Stomach (tissue), 9 donors: ENCODE data around the gene OR52K1. TPM values are rescaled to one million over a fixed set of nuclear protein-coding genes. Genes with fewer than 3 reads are reported as not detected.

Experiments
- DNase-seq, 2 donors: peaks; one replicate each; pipeline versions ENCODE4 v3.0.0 to v3.0.0-alpha.2; 2013 to 2019
- H3K27ac ChIP-seq, 5 donors: fragments of 200-600 bp in 4 of 5; sonication (generic) in 4 of 5; one replicate each; pipeline ENCODE4 v1.5.1; 2013 to 2019; ENCODE audit warnings: mild to moderate bottlenecking in 1 of 5, moderate library complexity in 1 of 5
- H3K27me3 ChIP-seq, 3 donors: fragments of 200-600 bp; sonication (generic); one replicate each; pipeline ENCODE4 v1.5.1; 2017 to 2019; ENCODE audit warnings: mixed run types in 1 of 3
- H3K36me3 ChIP-seq, 4 donors: fragments of 200-600 bp; sonication (generic); 1 replicate in 3 of 4; 2 replicates in 1 of 4; pipeline ENCODE4 v1.5.1; 2016 to 2019
- H3K4me1 ChIP-seq, 4 donors: fragments of 200-600 bp; sonication (generic); one replicate each; pipeline ENCODE4 v1.5.1; 2016 to 2019
- H3K4me3 ChIP-seq, 4 donors: fragments of 200-600 bp; sonication (generic) in 3 of 4; one replicate each; pipeline ENCODE4 v1.5.1; 2016 to 2019; ENCODE audit warnings: mild to moderate bottlenecking in 1 of 4
- H3K9me3 ChIP-seq, 4 donors: fragments of 200-600 bp; sonication (generic); one replicate each; pipeline ENCODE4 v1.5.1; 2016 to 2019
- EP300 ChIP-seq: sonication (generic); formaldehyde crosslinking; IDR thresholded peaks from one replicate; pipeline ENCODE4 v1.6.1; 2017; ENCODE audit warnings: antibody characterized with exemption
- POLR2A ChIP-seq, 4 donors: fragments of 450-650 bp; IDR thresholded peaks; one replicate each; pipeline ENCODE4 v1.6.1; 2016; ENCODE audit warnings: antibody characterized with exemption in 4 of 4, control low read depth in 2 of 4, mild to moderate bottlenecking in 1 of 4, moderate library complexity in 1 of 4
- POLR2AphosphoS5 ChIP-seq, 3 donors: sonication (generic); formaldehyde crosslinking; IDR thresholded peaks; one replicate each; pipeline ENCODE4 v1.6.1; 2016; ENCODE audit warnings: antibody characterized with exemption in 3 of 3
- WGBS, 5 donors: extraction: QIAGEN DNeasy Blood & Tissue Kit in 3 of 5; methylation state at CpG; one replicate each; pipeline versions ENCODE4 v1.1.5 to v1.1.7; 2013 to 2018; 5-methylcytosine and 5-hydroxymethylcytosine counted together
- intact Hi-C: fragments of 100-400 bp; cut with DNase I; formaldehyde crosslinking; loops from one replicate; pipeline ENCODE4 v1.15.1; 2023; ENCODE audit warnings: low total_unique reads
- polyA plus RNA-seq, 3 donors: library from polyadenylated mRNA; stranded (reverse); fragments of 200-250 nt; gene quantifications; one replicate each; pipeline ENCODE4 v1.2.3, GENCODE V29; 2013
- total RNA-seq, 5 donors: library from RNA; depleted of rRNA; stranded (reverse); fragments of >200 nt; gene quantifications; one replicate each; pipeline versions ENCODE4 v1.1.0 to v1.2.3, GENCODE V29; 2014 to 2016
- TF ChIP-seq, protein P1 (sequence below), 7 experiments: fragments of 450-650 bp in 4 of 7; fragments of 200-600 bp in 3 of 7; sonication (generic) in 3 of 7; IDR thresholded peaks; one replicate each; pipeline ENCODE4 v1.5.1; 2016 to 2019; ENCODE audit warnings: antibody characterized with exemption in 7 of 7, control low read depth in 2 of 7, mild to moderate bottlenecking in 1 of 7
- donor health status: healthy with polysubstance abuse.
- donor health status: Bipolar disorder and iron deficiency.
- donor health status: healthy.

OR52K1 gene
- total and polyA plus RNA-seq, 8 donors: not detected

DNA sequence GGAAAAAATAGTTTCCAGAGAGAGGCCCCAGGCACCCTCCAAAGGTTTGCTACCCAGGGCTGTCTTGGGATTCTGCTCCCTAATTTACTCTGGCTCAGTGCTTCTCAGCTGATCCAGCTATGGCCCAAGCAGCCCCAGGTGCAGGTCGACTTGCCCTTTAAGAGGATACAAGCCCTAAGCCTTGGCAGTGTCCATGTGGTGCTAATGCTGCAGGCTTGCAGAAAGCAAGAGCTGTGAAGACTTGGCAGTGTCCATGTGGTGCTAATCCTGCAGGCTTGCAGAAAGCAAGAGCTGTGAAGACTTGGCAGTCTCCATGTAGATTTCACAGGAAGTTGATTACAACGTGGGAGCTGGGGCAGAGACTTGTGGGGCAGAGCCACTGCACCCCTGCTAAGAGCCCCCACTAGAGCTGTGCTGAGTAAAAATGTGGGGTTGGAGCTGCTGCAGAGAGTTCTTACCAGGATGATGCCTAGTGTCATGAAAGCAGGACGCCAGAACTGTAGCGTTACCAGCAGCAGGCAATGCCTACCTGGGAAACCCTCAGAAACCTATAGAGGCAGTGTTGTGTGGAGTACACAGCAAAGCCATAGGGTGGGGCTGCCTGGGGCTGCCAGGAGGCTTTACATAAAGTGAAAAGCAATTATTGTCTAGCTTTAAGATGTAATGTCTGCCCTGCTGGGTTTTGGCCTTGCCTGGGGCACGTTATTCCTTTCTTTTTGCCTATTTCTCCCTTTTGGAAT is 16.1 kb upstream of the OR52K1 start:
- no peak overlapping the region for H3K27ac ChIP-seq
- peaks cover 0 to 14% (median 6%) of the 10 kb centered on the region in 4 donors for H3K9me3 ChIP-seq
- intact Hi-C loops: no loop called here
- TF ChIP-seq, protein P1, sequence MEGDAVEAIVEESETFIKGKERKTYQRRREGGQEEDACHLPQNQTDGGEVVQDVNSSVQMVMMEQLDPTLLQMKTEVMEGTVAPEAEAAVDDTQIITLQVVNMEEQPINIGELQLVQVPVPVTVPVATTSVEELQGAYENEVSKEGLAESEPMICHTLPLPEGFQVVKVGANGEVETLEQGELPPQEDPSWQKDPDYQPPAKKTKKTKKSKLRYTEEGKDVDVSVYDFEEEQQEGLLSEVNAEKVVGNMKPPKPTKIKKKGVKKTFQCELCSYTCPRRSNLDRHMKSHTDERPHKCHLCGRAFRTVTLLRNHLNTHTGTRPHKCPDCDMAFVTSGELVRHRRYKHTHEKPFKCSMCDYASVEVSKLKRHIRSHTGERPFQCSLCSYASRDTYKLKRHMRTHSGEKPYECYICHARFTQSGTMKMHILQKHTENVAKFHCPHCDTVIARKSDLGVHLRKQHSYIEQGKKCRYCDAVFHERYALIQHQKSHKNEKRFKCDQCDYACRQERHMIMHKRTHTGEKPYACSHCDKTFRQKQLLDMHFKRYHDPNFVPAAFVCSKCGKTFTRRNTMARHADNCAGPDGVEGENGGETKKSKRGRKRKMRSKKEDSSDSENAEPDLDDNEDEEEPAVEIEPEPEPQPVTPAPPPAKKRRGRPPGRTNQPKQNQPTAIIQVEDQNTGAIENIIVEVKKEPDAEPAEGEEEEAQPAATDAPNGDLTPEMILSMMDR (IDR thresholded peaks at IDR 0.05): no peak
- TF ChIP-seq EP300: no peak
- no peak for TF ChIP-seq POLR2A (IDR thresholded peaks at IDR 0.05)
- no peak for TF ChIP-seq POLR2AphosphoS5 (IDR thresholded peaks at IDR 0.05)
- no peak overlapping the region for H3K4me3 ChIP-seq
- no peaks in the 10 kb centered on the region for H3K36me3 ChIP-seq
- no peaks in the 10 kb centered on the region for H3K27me3 ChIP-seq
- H3K4me1 ChIP-seq: no peaks in the 10 kb centered on the region
- WGBS, 5 donors: 32 to 53% (median 38%) methylated on average over 4 to 5 of the region's 5 CpGs
- DNase-seq: no peak

DNA sequence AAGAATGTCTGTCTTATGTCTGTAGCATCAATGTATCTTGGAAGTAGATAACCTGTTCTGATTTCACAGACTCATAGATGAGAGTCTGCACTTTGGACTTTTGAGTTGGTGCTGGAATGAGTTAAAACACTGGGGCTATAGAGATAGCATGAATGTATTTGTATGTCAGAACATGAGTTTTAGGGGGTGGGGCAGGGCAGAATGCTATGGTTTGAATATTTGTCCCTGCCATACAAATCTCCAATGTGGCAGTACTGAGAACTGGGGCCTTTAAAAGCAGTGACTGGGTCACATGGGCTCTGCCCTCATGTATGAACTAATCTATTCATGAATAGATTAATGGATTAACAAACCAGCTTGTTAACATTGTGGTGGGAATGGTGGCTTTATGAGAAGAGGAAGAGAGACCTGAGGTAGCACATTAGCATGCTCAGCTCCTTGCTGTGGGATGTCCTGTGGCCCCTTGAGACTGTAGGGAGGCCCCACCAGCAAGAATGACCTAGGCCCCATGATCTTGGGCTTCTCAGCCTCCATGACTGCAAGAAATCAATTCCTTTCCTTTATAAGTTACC is 15.5 kb upstream of the OR52K1 start:
- intact Hi-C loops: no loop called here
- H3K36me3 ChIP-seq: no peaks in the 10 kb centered on the region
- no peak for DNase-seq
- H3K27me3 ChIP-seq: no peaks in the 10 kb centered on the region
- TF ChIP-seq EP300: no peak
- no peak for TF ChIP-seq POLR2AphosphoS5 (IDR thresholded peaks at IDR 0.05)
- TF ChIP-seq, protein P1 (IDR thresholded peaks at IDR 0.05): no peak
- TF ChIP-seq POLR2A (IDR thresholded peaks at IDR 0.05): no peak
- peaks cover 0 to 14% (median 6%) of the 10 kb centered on the region in 4 donors for H3K9me3 ChIP-seq
- H3K4me1 ChIP-seq: no peaks in the 10 kb centered on the region
- H3K27ac ChIP-seq: no peak overlapping the region
- no peak overlapping the region for H3K4me3 ChIP-seq

DNA sequence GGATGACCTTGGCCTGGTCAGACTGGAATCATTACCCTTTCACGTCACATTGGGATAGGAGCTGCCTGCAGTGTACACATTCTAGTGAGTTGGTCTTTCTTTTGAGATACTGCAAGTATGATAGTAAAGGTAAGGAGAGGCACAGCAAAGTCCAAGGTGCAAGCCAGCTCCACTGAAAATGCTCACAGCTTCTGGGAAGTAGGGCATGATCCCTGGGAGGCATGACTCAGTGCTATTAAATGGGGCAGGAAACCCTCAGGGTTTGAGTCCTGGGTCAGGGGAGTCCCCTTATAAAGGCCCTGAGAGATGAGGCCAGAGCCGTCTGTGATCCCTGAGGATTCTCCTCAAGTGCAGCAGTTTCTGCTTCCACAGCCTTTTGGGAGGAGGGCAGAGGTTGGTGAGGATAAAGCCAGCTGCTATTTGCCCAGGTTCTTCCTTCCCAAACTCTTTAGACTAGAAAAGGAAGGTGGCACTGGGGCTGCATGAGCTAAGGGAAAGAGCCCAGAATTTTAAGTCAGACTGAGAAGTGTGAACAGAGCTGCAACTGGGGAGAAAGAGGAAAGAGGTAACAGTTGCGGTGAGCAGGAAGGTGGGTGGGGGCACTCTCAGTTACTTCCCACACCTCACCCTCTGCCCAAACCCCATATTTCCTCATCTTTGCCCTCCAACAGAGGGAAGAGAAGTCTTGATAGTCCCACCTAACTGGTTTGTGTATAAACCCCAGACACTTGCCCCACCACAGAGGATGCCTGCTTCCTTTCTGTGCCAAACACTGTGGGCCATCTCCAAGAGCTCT is 14.4 kb upstream of the OR52K1 start:
- TF ChIP-seq POLR2AphosphoS5 (IDR thresholded peaks at IDR 0.05) (no peak), EP300 (no peak), POLR2A (IDR thresholded peaks at IDR 0.05) (no peak)
- TF ChIP-seq, protein P1 (IDR thresholded peaks at IDR 0.05): no peak
- Histone ChIP-seq H3K4me1 (no peaks in the 10 kb centered on the region), H3K27ac (no peak overlapping the region), H3K27me3 (no peaks in the 10 kb centered on the region), H3K36me3 (no peaks in the 10 kb centered on the region), H3K9me3 (peaks cover 0 to 14% (median 6%) of the 10 kb centered on the region in 4 donors), H3K4me3 (no peak overlapping the region)
- WGBS, 5 donors: 54 to 75% (median 73%) methylated on average over 3 of the region's 3 CpGs
- intact Hi-C loops: no loop called here
- no peak for DNase-seq

DNA sequence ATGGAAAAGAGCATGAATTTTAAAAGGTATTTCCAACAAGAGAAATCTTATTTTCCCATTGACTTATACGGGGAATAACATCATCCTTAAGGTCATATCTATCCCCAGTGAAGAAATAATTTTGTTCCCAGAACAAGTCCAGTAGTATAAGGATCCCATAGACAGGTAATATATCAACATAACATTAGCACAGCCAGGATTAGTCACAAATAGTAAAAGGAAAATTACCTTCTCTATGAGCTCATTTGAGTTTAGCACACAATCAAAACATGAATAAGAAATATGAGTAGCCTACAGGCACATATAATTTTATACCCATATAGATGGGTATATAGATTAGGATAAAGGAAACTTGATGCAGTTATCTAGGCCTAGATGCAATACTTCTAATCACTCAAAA is 2.8 kb upstream of the OR52K1 start:
- Histone ChIP-seq H3K4me1 (no peaks in the 10 kb centered on the region), H3K4me3 (no peak overlapping the region), H3K27ac (no peak overlapping the region), H3K9me3 (no peaks in the 10 kb centered on the region), H3K36me3 (no peaks in the 10 kb centered on the region), H3K27me3 (no peaks in the 10 kb centered on the region)
- WGBS, 5 donors: 63 to 85% (median 76%) methylated on average over 1 of the region's 1 CpG
- DNase-seq: no peak
- TF ChIP-seq POLR2AphosphoS5 (IDR thresholded peaks at IDR 0.05) (no peak), EP300 (no peak), POLR2A (IDR thresholded peaks at IDR 0.05) (no peak)
- TF ChIP-seq, protein P1 (IDR thresholded peaks at IDR 0.05): no peak
- intact Hi-C loops: no loop called here
